AG09309 (cell line): ENCODE data around the gene TRAF2.
A peak's percentile ranks its signal among the peaks of the same experiment; 100 is the strongest.

Source experiments
- DNase-seq: peaks from one replicate; pipeline ENCODE4 v3.0.0-alpha.2; 2010; ENCODE audit warnings: low read depth
- H3K4me3 ChIP-seq: 2 replicates; pipeline ENCODE4 v1.5.1; 2011; ENCODE audit warnings: mild to moderate bottlenecking, low read depth, low read length, moderate library complexity; ENCODE audit not compliant: control insufficient read depth
- TF ChIP-seq, protein P1 (sequence below): IDR thresholded peaks from 2 replicates; pipeline ENCODE4 v1.5.1; 2011; ENCODE audit warnings: mild to moderate bottlenecking, low read depth, low read length, inconsistent platforms; ENCODE audit not compliant: insufficient read depth, control insufficient read depth; ENCODE audit errors: missing control alignments

Gene TRAF2

DNA sequence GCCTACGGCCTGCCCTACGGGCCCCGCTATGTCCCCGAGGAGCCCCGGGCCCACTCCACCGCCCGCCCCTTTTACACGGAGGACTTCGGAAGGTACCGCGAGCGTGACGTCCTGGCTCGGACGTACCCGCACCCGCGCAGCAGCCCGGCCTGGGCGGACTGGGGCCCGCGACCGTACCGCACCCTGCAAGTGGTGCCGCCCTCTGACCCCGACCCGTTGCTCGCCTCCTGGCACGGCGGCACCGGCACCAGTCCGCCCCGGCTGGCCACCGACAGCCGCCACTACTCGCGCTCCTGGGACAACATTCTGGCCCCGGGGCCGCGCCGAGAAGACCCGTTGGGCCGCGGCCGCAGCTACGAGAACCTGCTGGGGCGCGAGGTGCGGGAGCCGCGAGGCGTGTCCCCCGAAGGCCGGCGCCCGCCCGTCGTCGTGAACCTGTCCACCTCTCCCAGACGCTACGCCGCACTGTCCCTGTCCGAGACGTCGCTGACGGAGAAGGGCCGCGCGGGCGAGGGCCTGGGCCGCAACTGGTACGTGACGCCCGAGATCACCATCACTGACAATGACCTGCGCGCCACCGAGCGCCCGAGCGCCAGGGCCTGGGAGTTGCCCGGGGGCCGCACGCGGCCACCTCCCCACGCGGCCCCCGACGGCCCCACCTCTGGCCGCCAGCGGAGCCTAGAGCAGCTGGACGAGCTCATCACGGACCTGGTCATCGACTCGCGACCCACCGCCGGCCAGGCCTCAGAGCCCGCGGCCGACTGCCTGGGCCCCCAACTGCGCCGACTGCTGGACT lies 40.7 kb upstream of the TRAF2 start:
- no peak overlapping the region for H3K4me3 ChIP-seq
- no peak for DNase-seq

DNA sequence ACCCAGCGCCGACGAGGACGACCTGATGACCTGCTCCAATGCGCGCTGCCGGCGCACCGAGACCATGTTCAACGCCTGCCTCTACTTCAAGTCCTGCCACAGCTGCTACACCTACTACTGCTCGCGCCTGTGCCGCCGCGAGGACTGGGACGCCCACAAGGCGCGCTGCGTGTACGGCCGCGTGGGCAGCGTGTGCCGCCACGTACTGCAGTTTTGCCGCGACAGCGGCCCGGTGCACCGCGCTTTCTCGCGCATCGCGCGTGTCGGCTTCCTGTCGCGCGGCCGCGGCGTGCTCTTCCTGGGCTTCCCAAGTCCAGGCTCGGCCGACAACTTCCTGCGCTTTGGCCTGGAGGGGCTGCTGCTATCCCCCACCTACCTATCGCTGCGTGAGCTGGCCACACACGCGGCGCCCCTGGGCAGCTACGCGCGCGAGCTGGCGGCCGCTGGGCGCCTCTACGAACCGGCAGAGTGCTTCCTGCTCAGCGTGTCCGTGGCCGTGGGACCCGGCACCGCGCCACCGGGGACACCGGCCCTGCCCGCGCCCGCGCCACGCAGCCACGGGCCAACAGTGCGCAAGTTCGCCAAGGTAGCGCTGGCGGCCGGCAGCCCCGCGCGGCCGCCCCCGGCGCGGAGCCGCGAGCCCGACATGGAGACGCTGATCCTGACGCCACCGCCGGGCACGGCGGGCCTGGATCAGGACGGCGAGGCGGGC lies 39.8 kb upstream of the TRAF2 start:
- DNase-seq, result no peak
- TF ChIP-seq, protein P1, sequence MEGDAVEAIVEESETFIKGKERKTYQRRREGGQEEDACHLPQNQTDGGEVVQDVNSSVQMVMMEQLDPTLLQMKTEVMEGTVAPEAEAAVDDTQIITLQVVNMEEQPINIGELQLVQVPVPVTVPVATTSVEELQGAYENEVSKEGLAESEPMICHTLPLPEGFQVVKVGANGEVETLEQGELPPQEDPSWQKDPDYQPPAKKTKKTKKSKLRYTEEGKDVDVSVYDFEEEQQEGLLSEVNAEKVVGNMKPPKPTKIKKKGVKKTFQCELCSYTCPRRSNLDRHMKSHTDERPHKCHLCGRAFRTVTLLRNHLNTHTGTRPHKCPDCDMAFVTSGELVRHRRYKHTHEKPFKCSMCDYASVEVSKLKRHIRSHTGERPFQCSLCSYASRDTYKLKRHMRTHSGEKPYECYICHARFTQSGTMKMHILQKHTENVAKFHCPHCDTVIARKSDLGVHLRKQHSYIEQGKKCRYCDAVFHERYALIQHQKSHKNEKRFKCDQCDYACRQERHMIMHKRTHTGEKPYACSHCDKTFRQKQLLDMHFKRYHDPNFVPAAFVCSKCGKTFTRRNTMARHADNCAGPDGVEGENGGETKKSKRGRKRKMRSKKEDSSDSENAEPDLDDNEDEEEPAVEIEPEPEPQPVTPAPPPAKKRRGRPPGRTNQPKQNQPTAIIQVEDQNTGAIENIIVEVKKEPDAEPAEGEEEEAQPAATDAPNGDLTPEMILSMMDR, result no peak
- H3K4me3 ChIP-seq, result no peak overlapping the region

More for the DNA sequence above, 40.7 kb upstream of the TRAF2 start:
- TF ChIP-seq, protein P1, result no peak

DNA sequence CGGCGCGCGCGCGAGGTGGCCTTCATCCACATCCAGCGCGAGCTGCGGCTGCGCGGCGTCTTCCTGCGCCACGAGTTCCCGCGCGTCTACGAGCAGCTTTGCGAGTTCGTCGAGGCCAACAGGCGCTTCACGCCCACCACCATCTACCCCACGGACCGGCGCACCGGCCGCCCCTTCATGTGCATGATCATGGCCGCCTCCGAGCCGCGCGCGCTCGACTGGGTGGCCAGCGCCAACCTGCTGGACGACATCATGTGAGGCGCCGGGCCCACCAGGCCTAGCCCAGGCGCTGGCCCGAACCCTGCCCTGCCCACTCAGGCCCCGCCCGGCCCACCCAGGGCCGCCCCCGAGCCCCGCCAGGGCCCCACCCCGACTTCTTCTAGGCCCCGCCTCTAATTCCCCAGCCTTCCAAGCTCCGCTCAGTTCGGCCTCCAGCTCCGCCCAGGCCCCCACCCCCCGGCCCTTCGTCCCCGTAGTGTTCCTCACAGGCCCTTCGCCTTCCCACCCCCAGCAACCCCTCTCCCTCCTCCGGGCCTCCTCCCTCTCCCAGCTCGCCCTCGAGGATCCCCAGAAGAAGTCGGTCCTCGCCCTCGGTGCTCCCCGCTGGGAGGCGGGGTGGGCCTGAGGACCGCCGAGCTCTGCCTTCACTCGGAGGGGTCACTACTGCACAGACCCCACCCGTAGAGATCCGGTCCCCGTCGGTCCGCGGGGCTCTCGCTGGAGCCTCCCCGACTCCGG lies 39.1 kb upstream of the TRAF2 start:
- DNase-seq, result no peak
- TF ChIP-seq, protein P1, result no peak
- peak overlapping the region; percentile 95 for H3K4me3 ChIP-seq

DNA sequence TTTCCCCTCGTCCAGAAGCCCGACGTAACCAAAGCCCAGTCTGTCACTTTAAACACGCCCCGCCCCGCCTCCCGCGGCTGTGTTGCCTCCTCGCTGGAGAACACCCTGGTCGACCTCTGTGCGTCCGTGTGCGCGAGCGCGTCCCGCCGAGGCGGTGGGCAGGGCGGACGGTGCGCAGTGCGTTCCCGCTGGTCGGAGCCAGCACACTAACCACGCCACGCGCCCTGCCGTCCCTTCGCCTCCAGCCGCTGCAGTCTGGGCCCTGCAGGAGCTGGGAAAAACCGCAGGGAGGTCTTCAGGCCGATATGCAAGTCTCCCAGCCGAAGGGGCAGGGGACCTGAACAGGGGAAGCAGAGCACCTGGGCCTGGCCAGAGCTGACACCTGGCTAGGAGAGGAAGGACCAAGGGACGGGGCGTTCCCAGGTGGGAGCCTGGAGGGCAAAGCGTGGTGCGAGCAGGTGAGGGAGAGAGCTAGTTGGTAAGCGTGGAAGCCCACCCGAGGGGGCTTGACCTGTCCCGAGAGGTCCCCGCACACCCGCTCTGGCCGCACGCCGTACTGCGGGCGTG lies 38.4 kb upstream of the TRAF2 start:
- H3K4me3 ChIP-seq, result peak overlapping the region; percentile 95
- DNase-seq, result no peak
- TF ChIP-seq, protein P1, result no peak

DNA sequence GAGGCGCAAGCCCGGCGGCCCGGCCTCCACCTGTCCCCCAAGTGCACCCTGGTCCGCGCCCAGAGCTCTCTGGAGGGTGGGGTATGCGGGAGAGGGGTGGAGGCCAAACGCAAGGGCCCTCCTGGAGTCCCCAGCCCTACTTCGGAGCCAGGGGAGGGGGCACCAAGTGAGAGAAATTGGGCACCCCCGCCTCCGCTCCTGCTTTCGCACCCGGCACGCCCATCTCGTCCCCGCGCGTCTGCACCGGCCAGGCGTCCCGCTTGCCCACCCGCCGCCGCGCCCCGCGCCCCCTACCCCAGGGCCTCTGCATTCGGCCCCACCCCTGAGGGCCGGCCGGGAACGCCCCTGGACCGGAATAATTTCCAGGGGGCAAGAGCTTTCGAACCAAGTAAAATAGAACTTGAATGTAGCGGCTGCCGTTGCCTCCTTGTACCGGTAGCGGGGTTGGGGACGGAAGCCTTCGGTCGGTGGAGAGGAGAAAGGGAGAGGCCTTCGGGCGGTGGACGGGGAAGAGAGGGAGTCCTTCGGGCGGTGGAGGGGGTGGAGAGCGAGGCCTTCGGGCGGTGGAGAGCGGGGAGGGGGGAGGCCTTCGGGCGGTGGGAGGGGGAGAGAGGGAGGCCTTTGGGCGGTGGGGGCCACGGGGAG lies 37.8 kb upstream of the TRAF2 start:
- no peak for DNase-seq
- TF ChIP-seq, protein P1, result no peak
- peak overlapping the region; percentile 95 for H3K4me3 ChIP-seq
